DOHH2 (cell line): Measurements from ENCODE around the gene MAN1C1.

ENCODE experiments used
- H3F3A ChIP-seq: fragments of 200-600 bp; sonication (generic), shearing (Covaris generic); 2 replicates; pipeline ENCODE4 v1.6.0; 2016; ENCODE audit warnings: antibody characterized with exemption, mild to moderate bottlenecking; ENCODE audit not compliant: control insufficient read depth, insufficient read depth
- H3K27ac ChIP-seq: fragments of 200-600 bp; sonication (generic); 2 replicates; pipeline ENCODE4 v1.5.1; 2014; ENCODE audit warnings: low read depth, mild to moderate bottlenecking, low read length, moderate library complexity
- H3K27me3 ChIP-seq: fragments of 200-600 bp; sonication (generic); 2 replicates; pipeline ENCODE4 v1.6.1; 2014; ENCODE audit warnings: mild to moderate bottlenecking, low read length, mixed read lengths; ENCODE audit not compliant: control insufficient read depth
- H3K36me3 ChIP-seq: fragments of 200-600 bp; sonication (generic); 2 replicates; pipeline ENCODE4 v1.6.1; 2014; ENCODE audit warnings: mild to moderate bottlenecking, low read length, moderate library complexity, mixed read lengths; ENCODE audit not compliant: control insufficient read depth
- H3K4me1 ChIP-seq: fragments of 200-600 bp; sonication (generic); 2 replicates; pipeline ENCODE4 v1.6.1; 2014; ENCODE audit warnings: mild to moderate bottlenecking, low read length, mixed read lengths; ENCODE audit not compliant: control insufficient read depth
- H3K4me2 ChIP-seq: fragments of 200-600 bp; sonication (generic); 2 replicates; pipeline ENCODE4 v1.6.0; 2014; ENCODE audit warnings: mild to moderate bottlenecking, low read length, moderate library complexity
- H3K4me3 ChIP-seq: fragments of 200-600 bp; sonication (generic); 2 replicates; pipeline ENCODE4 v1.5.1; 2014; ENCODE audit warnings: mild to moderate bottlenecking, low read length, mixed read lengths
- H3K79me2 ChIP-seq: fragments of 200-600 bp; sonication (generic); 2 replicates; pipeline ENCODE4 v1.6.1; 2014; ENCODE audit warnings: mild to moderate bottlenecking, low read length, mixed read lengths; ENCODE audit not compliant: control insufficient read depth
- H3K9me2 ChIP-seq: fragments of 200-600 bp; sonication (generic); replicated peaks from 2 replicates; pipeline ENCODE4 v1.6.1; 2014; ENCODE audit warnings: mild to moderate bottlenecking, low read length, mixed read lengths; ENCODE audit not compliant: control insufficient read depth
- H3K9me3 ChIP-seq: fragments of 200-600 bp; sonication (generic); 2 replicates; pipeline ENCODE4 v1.6.1; 2014; ENCODE audit warnings: antibody characterized with exemption, low read length, mixed read lengths; ENCODE audit not compliant: control insufficient read depth, insufficient read depth
- H4K20me1 ChIP-seq: fragments of 200-600 bp; sonication (generic); 2 replicates; pipeline ENCODE4 v1.6.0; 2014; ENCODE audit warnings: low read depth, mild to moderate bottlenecking, antibody characterized with exemption, low read length, moderate library complexity; ENCODE audit not compliant: control insufficient read depth, insufficient read depth
- CTCF ChIP-seq: fragments of 200-600 bp; sonication (generic); IDR thresholded peaks from one replicate; pipeline ENCODE4 v1.5.1; 2014; ENCODE audit warnings: antibody characterized with exemption, mild to moderate bottlenecking, low read depth, low read length; ENCODE audit not compliant: poor library complexity, severe bottlenecking
- EZH2phosphoT487 ChIP-seq: fragments of 200-600 bp; sonication (generic); IDR thresholded peaks from 2 replicates; pipeline ENCODE4 v1.6.1; 2017; ENCODE audit warnings: borderline replicate concordance, mild to moderate bottlenecking, antibody characterized with exemption, low read length, moderate library complexity, mixed read lengths

Gene MAN1C1

GRCh38 chr1:25707280-25708016 is 90.9 kb downstream of the MAN1C1 start:
- Histone ChIP-seq H3K27ac (no peak overlapping the region), H3K4me2 (no peak overlapping the region)

DNA sequence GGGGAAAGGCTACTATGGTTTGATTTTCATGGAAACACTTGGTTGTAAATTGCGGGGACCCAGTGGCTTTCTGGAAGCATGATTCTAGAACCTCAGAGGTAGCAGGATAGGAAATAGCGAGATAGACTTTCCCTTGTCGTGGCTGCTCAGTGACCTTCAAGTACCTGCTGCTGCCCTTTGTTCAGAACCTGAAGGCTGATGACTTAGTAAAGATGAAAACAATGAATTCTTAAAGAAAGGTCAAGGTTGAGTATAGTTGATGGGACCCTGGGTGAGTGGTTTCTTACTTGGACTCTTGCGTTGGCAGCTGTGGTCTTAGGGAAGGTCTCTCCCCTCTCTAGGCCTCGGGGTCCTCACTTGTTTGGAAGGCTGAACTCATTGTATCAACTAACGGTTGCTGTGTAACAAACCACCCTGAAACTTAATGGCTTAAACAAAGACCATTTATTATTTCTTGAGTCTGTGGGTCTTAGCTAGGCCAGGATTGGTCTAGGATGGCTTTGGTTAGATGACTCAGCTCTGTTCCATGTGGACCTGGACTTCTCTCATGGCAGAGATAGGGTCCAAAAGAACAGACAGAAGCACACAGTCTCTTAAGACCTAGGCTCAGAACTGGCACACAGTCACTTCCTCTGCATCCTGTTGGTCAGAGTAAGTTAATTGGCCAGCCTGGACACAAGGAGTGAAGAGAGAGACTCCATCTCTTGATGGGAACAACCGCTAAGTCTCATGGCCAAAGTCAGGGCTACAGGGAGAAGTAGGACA is 94.2 kb downstream of the MAN1C1 start:
- Histone ChIP-seq H3K4me2 (no peak overlapping the region), H3K79me2 (no peaks in the 10 kb centered on the region), H3K9me2 (no peaks in the 10 kb centered on the region), H3K4me3 (no peak overlapping the region), H3K36me3 (no peaks in the 10 kb centered on the region), H3F3A (no peaks in the 10 kb centered on the region), H3K4me1 (peaks cover 5% of the 10 kb centered on the region), H4K20me1 (no peaks in the 10 kb centered on the region), H3K27ac (no peak overlapping the region), H3K27me3 (peaks cover 5% of the 10 kb centered on the region; the same call in 1 of the 2 replicates), H3K9me3 (no peaks in the 10 kb centered on the region)
- TF ChIP-seq CTCF (no peak), EZH2phosphoT487 (no peak)

More at GRCh38 chr1:25707280-25708016, 90.9 kb downstream of the MAN1C1 start:
- Histone ChIP-seq H3K27me3 (peaks cover 29% of the 10 kb centered on the region), H4K20me1 (no peaks in the 10 kb centered on the region), H3K9me2 (no peaks in the 10 kb centered on the region), H3K36me3 (no peaks in the 10 kb centered on the region), H3K9me3 (no peaks in the 10 kb centered on the region), H3F3A (no peaks in the 10 kb centered on the region), H3K79me2 (no peaks in the 10 kb centered on the region), H3K4me3 (no peak overlapping the region), H3K4me1 (peaks cover 5% of the 10 kb centered on the region)
- no peak for TF ChIP-seq CTCF
- TF ChIP-seq EZH2phosphoT487 = no peak

- Histone ChIP-seq H3K36me3 (no peaks in the 10 kb centered on the region), H3K4me3 (no peak overlapping the region), H3K4me2 (no peak overlapping the region), H3K4me1 (peaks cover 5% of the 10 kb centered on the region), H3F3A (no peaks in the 10 kb centered on the region), H3K79me2 (no peaks in the 10 kb centered on the region), H3K9me3 (no peaks in the 10 kb centered on the region), H3K27me3 (no peaks in the 10 kb centered on the region; the same call in 1 of the 2 replicates), H3K27ac (no peak overlapping the region), H4K20me1 (no peaks in the 10 kb centered on the region), H3K9me2 (no peaks in the 10 kb centered on the region)
- no peak for TF ChIP-seq EZH2phosphoT487
- TF ChIP-seq CTCF = no peak
These were observed 95.1 kb downstream of the MAN1C1 start for GRCh38 chr1:25711555-25712298.
